Central memory CD8-positive, alpha-beta T cell (primary cell): ENCODE data around the gene ANKRD60.

Source experiments
- ATAC-seq: fragments of 150-1000 bp; cut with Tn5 transposase; replicated peaks from 2 replicates; pipeline ENCODE4 v1.10.0; 2022; ENCODE audit warnings: mild to moderate bottlenecking, moderate FRiP score, moderate number of reproducible peaks; ENCODE audit not compliant: poor library complexity, severe bottlenecking; ENCODE audit errors: extremely low read depth
- DNase-seq, 2 donors: peaks; one replicate each; pipeline ENCODE4 v3.0.0; 2021; ENCODE audit warnings: low spot score in 2 of 2
- H3K27ac Mint-ChIP-seq: one replicate; pipeline ENCODE4 v1.8.0; 2022; ENCODE audit warnings: low read depth, mild to moderate bottlenecking, moderate library complexity, mixed read lengths
- H3K27me3 Mint-ChIP-seq: one replicate; pipeline ENCODE4 v1.8.0; 2022; ENCODE audit warnings: mixed read lengths
- H3K36me3 Mint-ChIP-seq: one replicate; pipeline ENCODE4 v1.8.0; 2022; ENCODE audit warnings: mild to moderate bottlenecking, moderate library complexity, mixed read lengths; ENCODE audit not compliant: insufficient read depth
- H3K4me1 Mint-ChIP-seq: one replicate; pipeline ENCODE4 v1.8.0; 2022; ENCODE audit warnings: mixed read lengths
- H3K4me3 Mint-ChIP-seq: one replicate; pipeline ENCODE4 v1.8.0; 2022; ENCODE audit warnings: mild to moderate bottlenecking, moderate library complexity, mixed read lengths
- H3K9me3 Mint-ChIP-seq: one replicate; pipeline ENCODE4 v1.8.0; 2022; ENCODE audit warnings: mixed read lengths

The ANKRD60 gene

DNA sequence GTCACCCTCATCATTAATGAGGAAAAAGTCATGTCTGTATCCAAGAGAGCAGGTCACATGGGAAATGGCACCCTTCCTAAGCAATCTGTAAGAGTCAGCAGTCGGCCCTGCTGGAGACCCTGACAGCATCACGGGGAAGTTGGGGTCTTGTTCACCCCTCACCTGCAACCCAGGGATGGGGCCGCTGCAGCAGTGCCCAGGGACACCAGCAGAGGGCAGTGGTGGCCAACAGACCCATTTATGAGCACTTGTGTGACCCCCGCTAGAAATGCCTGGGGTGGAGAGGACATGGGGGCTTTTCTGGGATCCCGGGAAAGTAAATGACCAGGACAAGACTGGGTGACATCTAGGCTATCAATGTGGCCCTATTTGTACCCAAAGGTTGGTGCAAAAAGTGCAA is 35.9 kb downstream of the ANKRD60 start:
- H3K27ac Mint-ChIP-seq = no peak overlapping the region
- no peaks in the 10 kb centered on the region for H3K4me1 Mint-ChIP-seq
- ATAC-seq = no peak
- peaks cover 8% of the 10 kb centered on the region for H3K9me3 Mint-ChIP-seq
- DNase-seq = no peak
- H3K27me3 Mint-ChIP-seq = peaks cover 46% of the 10 kb centered on the region
- peaks cover 2% of the 10 kb centered on the region for H3K36me3 Mint-ChIP-seq
- H3K4me3 Mint-ChIP-seq = no peak overlapping the region

GRCh38 chr20:58192065-58192464 is 36.4 kb downstream of the ANKRD60 start:
- DNase-seq (no peak), ATAC-seq (no peak)
- Mint-ChIP-seq H3K36me3 (peaks cover 2% of the 10 kb centered on the region), H3K9me3 (peaks cover 7% of the 10 kb centered on the region), H3K27ac (no peak overlapping the region), H3K4me3 (no peak overlapping the region), H3K27me3 (peaks cover 51% of the 10 kb centered on the region), H3K4me1 (no peaks in the 10 kb centered on the region)

- Mint-ChIP-seq H3K4me3 (no peak overlapping the region), H3K27ac (no peak overlapping the region), H3K4me1 (no peaks in the 10 kb centered on the region), H3K27me3 (peaks cover 86% of the 10 kb centered on the region), H3K36me3 (peaks cover 2% of the 10 kb centered on the region), H3K9me3 (no peaks in the 10 kb centered on the region)
- no peak for DNase-seq
- no peak for ATAC-seq
Observed at GRCh38 chr20:58188527-58188926, 39.9 kb downstream of the ANKRD60 start.

DNA sequence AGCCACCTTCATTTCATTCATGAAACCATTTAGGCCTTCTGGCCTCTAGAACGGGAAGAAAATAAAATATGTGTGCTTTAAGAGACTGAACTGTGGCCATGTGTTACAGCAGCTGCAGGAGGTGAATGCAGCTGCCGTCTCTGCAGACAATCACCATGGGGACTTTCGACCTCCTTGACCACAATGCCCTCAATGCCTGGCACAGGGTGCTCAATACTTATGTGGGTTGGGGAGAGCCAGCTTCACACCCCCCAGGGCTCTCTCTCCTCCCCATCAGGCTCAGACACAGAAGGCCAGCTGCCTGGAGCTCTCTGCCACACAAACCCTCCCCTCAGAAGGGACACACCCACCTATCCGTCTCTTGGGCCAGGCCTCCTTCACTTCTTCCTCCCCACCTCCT is 43.5 kb downstream of the ANKRD60 start:
- H3K27ac Mint-ChIP-seq = no peak overlapping the region
- peaks cover 84% of the 10 kb centered on the region for H3K27me3 Mint-ChIP-seq
- peaks cover 1% of the 10 kb centered on the region for H3K36me3 Mint-ChIP-seq
- no peaks in the 10 kb centered on the region for H3K9me3 Mint-ChIP-seq
- no peaks in the 10 kb centered on the region for H3K4me1 Mint-ChIP-seq
- no peak overlapping the region for H3K4me3 Mint-ChIP-seq
- ATAC-seq (no peak), DNase-seq (no peak)

GRCh38 chr20:58184063-58184462 is 44.4 kb downstream of the ANKRD60 start:
- no peak for DNase-seq
- H3K27me3 Mint-ChIP-seq = peaks cover 81% of the 10 kb centered on the region
- H3K36me3 Mint-ChIP-seq = peaks cover 1% of the 10 kb centered on the region
- peaks cover 4% of the 10 kb centered on the region for H3K4me1 Mint-ChIP-seq
- H3K27ac Mint-ChIP-seq = no peak overlapping the region
- H3K9me3 Mint-ChIP-seq = no peaks in the 10 kb centered on the region
- ATAC-seq = no peak
- no peak overlapping the region for H3K4me3 Mint-ChIP-seq

DNA sequence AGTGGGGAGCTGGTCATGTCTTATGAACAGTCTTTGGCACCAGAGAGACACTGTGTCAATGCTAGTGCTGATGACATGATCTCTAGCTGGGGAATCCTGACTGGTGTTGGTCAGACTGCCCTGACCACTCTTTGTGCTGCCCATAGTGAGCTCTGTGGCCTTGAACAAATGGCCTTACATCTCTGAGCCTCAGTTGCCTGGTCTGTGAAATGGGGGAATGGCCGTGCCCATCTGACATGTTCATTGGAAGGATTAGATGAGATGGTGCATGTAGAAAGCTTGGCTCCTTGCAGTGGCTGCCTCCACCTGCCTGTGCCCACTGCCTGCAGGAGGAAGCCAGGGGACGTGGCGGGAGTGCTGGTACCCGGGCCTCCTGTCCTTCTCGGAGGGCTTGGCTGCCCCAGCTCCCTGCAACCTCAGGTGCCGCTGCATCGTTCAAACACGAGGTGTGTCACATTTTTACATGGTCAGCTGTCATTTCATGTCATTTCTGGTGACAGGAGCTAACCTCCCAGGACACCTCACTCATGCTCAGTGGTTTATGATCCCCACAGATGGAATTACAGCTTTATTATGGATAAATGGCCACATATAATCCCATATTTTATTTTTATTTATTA is 45.8 kb downstream of the ANKRD60 start:
- DNase-seq (no peak), ATAC-seq (no peak)
- Mint-ChIP-seq H3K4me3 (no peak overlapping the region), H3K27ac (no peak overlapping the region), H3K36me3 (peaks cover 1% of the 10 kb centered on the region), H3K27me3 (peaks cover 80% of the 10 kb centered on the region), H3K9me3 (no peaks in the 10 kb centered on the region), H3K4me1 (peaks cover 5% of the 10 kb centered on the region)

GRCh38 chr20:58179432-58180099 is 48.9 kb downstream of the ANKRD60 start:
- H3K9me3 Mint-ChIP-seq = no peaks in the 10 kb centered on the region
- H3K4me1 Mint-ChIP-seq = peaks cover 5% of the 10 kb centered on the region
- no peak overlapping the region for H3K27ac Mint-ChIP-seq
- ATAC-seq = peak; percentile 70
- peaks cover 54% of the 10 kb centered on the region for H3K27me3 Mint-ChIP-seq
- H3K4me3 Mint-ChIP-seq = peak overlapping the region; percentile 58
- DNase-seq = peak; percentile 41 to 66
- H3K36me3 Mint-ChIP-seq = peaks cover 3% of the 10 kb centered on the region

GRCh38 chr20:58179083-58179431 is 49.4 kb downstream of the ANKRD60 start:
- no peaks in the 10 kb centered on the region for H3K9me3 Mint-ChIP-seq
- DNase-seq = no peak
- ATAC-seq = no peak
- no peak overlapping the region for H3K27ac Mint-ChIP-seq
- peaks cover 3% of the 10 kb centered on the region for H3K36me3 Mint-ChIP-seq
- H3K4me1 Mint-ChIP-seq = peaks cover 5% of the 10 kb centered on the region
- H3K4me3 Mint-ChIP-seq = peak overlapping the region; percentile 58
- H3K27me3 Mint-ChIP-seq = peaks cover 49% of the 10 kb centered on the region

- ATAC-seq = no peak
- no peaks in the 10 kb centered on the region for H3K9me3 Mint-ChIP-seq
Observed at GRCh38 chr20:58177799-58178198, 50.7 kb downstream of the ANKRD60 start.

GRCh38 chr20:58175836-58176235 is 52.6 kb downstream of the ANKRD60 start:
- Mint-ChIP-seq H3K9me3 (no peaks in the 10 kb centered on the region), H3K27ac (no peak overlapping the region), H3K27me3 (peaks cover 21% of the 10 kb centered on the region), H3K4me1 (peaks cover 11% of the 10 kb centered on the region), H3K36me3 (peaks cover 2% of the 10 kb centered on the region), H3K4me3 (no peak overlapping the region)
- ATAC-seq (no peak), DNase-seq (no peak)

More at GRCh38 chr20:58177799-58178198, 50.7 kb downstream of the ANKRD60 start:
- Mint-ChIP-seq H3K36me3 (peaks cover 3% of the 10 kb centered on the region), H3K4me3 (no peak overlapping the region), H3K27me3 (peaks cover 38% of the 10 kb centered on the region), H3K4me1 (peaks cover 5% of the 10 kb centered on the region), H3K27ac (no peak overlapping the region)
- DNase-seq = no peak

DNA sequence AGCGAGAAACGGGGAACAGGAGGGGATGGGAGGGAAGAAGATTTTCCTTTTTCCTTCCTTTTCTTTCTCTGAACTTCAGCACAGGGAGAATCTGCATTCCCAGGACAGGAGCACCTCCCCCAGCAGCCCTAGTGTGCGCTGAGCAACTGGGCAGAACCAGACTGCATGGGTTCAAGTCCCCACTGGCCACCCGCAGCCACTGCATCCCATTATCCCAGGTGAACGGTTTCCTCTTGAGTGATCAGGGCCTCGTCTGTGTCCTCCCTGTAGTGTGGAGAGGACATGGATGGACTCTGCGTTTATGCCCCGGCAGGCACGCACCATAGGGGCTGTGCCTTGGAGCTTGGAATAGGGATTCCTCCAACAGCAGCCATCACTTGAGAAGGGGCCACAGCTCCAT is 53.0 kb downstream of the ANKRD60 start:
- H3K27ac Mint-ChIP-seq = no peak overlapping the region
- DNase-seq (no peak), ATAC-seq (no peak)
- H3K4me3 Mint-ChIP-seq = no peak overlapping the region
- H3K27me3 Mint-ChIP-seq = peaks cover 21% of the 10 kb centered on the region
- peaks cover 2% of the 10 kb centered on the region for H3K36me3 Mint-ChIP-seq
- H3K9me3 Mint-ChIP-seq = no peaks in the 10 kb centered on the region
- peaks cover 11% of the 10 kb centered on the region for H3K4me1 Mint-ChIP-seq

- H3K4me1 Mint-ChIP-seq = peaks cover 11% of the 10 kb centered on the region
- H3K9me3 Mint-ChIP-seq = no peaks in the 10 kb centered on the region
- peaks cover 2% of the 10 kb centered on the region for H3K36me3 Mint-ChIP-seq
- DNase-seq (no peak), ATAC-seq (no peak)
- no peak overlapping the region for H3K4me3 Mint-ChIP-seq
- peaks cover 21% of the 10 kb centered on the region for H3K27me3 Mint-ChIP-seq
- H3K27ac Mint-ChIP-seq = no peak overlapping the region
Observed at GRCh38 chr20:58174708-58175280, 53.7 kb downstream of the ANKRD60 start.
